ENCODE measurements around the gene SRA1. TPM values are rescaled to one million over a fixed set of nuclear protein-coding genes. Genes with fewer than 3 reads are reported as not detected.

Gene SRA1
- total and polyA plus RNA-seq, 2 experiments from 2014 or later, result 22.8 to 80.6 TPM

- Histone ChIP-seq H3K27ac (no peak overlapping the region), H3K4me1 (ENCODE audit: low read depth) (peaks cover 6% of the 10 kb centered on the region), H3K36me3 (no peaks in the 10 kb centered on the region), H3K4me3 (no peak overlapping the region), H3K9me3 (ENCODE audit: low read depth) (no peaks in the 10 kb centered on the region), H3K27me3 (no peaks in the 10 kb centered on the region)
- no peak for DNase-seq (ENCODE audit: low read depth in 1 of 2, low spot score in 1 of 2)
- no peak for TF ChIP-seq CTCF (IDR thresholded peaks at IDR 0.05; ENCODE audit: low read depth, low read length)
Observed at GRCh38 chr5:140569197-140569596, 11.9 kb upstream of the SRA1 start.

GRCh38 chr5:140568443-140569063 lies 11.3 kb upstream of the SRA1 start:
- DNase-seq (ENCODE audit: low read depth in 1 of 2, low spot score in 1 of 2), result no peak
- Histone ChIP-seq H3K9me3 (ENCODE audit: low read depth) (no peaks in the 10 kb centered on the region), H3K36me3 (no peaks in the 10 kb centered on the region), H3K4me3 (no peak overlapping the region), H3K4me1 (ENCODE audit: low read depth) (peaks cover 9% of the 10 kb centered on the region), H3K27me3 (no peaks in the 10 kb centered on the region), H3K27ac (no peak overlapping the region)
- no peak for TF ChIP-seq CTCF (IDR thresholded peaks at IDR 0.05; ENCODE audit: low read depth, low read length)

GRCh38 chr5:140567871-140568270 lies 10.6 kb upstream of the SRA1 start:
- H3K36me3 ChIP-seq, result no peaks in the 10 kb centered on the region
- no peak overlapping the region for H3K4me3 ChIP-seq
- TF ChIP-seq CTCF (IDR thresholded peaks at IDR 0.05; ENCODE audit: low read depth, low read length), result no peak
- peak overlapping the region; percentile 34 for H3K27ac ChIP-seq
- DNase-seq (ENCODE audit: low read depth in 1 of 2, low spot score in 1 of 2), result no peak
- H3K9me3 ChIP-seq (ENCODE audit: low read depth), result no peaks in the 10 kb centered on the region
- no peaks in the 10 kb centered on the region for H3K27me3 ChIP-seq
- H3K4me1 ChIP-seq (ENCODE audit: low read depth), result peaks cover 14% of the 10 kb centered on the region

GRCh38 chr5:140567136-140567818 lies 10.0 kb upstream of the SRA1 start:
- Histone ChIP-seq H3K27ac (peak overlapping the region; percentile 34), H3K27me3 (no peaks in the 10 kb centered on the region), H3K4me3 (no peak overlapping the region), H3K4me1 (ENCODE audit: low read depth) (peaks cover 14% of the 10 kb centered on the region), H3K36me3 (peaks cover under 1% of the 10 kb centered on the region), H3K9me3 (ENCODE audit: low read depth) (no peaks in the 10 kb centered on the region)
- no peak for DNase-seq (ENCODE audit: low read depth in 1 of 2, low spot score in 1 of 2)
- TF ChIP-seq CTCF (IDR thresholded peaks at IDR 0.05; ENCODE audit: low read depth, low read length), result no peak

GRCh38 chr5:140566665-140567064 lies 9.4 kb upstream of the SRA1 start:
- no peak overlapping the region for H3K4me3 ChIP-seq
- H3K36me3 ChIP-seq, result peaks cover 4% of the 10 kb centered on the region

More at GRCh38 chr5:140566665-140567064, 9.4 kb upstream of the SRA1 start:
- DNase-seq (ENCODE audit: low read depth in 1 of 2, low spot score in 1 of 2), result no peak
- TF ChIP-seq CTCF (IDR thresholded peaks at IDR 0.05; ENCODE audit: low read depth, low read length), result no peak
- Histone ChIP-seq H3K27me3 (no peaks in the 10 kb centered on the region), H3K9me3 (ENCODE audit: low read depth) (no peaks in the 10 kb centered on the region), H3K4me1 (ENCODE audit: low read depth) (peaks cover 14% of the 10 kb centered on the region), H3K27ac (no peak overlapping the region)
